Aorta (tissue), 5 donors: ENCODE data around the gene IGHMBP2. TPM values are rescaled to one million over a fixed set of nuclear protein-coding genes. Genes with fewer than 3 reads are reported as not detected.
A peak's percentile ranks its signal among the peaks of the same experiment; 100 is the strongest.
"Not testable (repeated sequence)": the region's sequence is repeated elsewhere in the genome, so short reads cannot be mapped to it uniquely, and the experiment has no call there.

ENCODE experiments used
- ATAC-seq: fragments of 200-7000 bp; cut with Tn5 transposase; one replicate; pipeline ENCODE4 v1.9.1; 2022; ENCODE audit warnings: moderate library complexity; ENCODE audit not compliant: low FRiP score
- DNase-seq, 2 donors: peaks; one replicate each; pipeline ENCODE4 v3.0.0-alpha.2; 2020
- H3K27ac ChIP-seq, 2 donors: one replicate each; pipeline ENCODE4 v1.5.1; 2013; ENCODE audit warnings: low read length in 2 of 2, mild to moderate bottlenecking in 2 of 2, moderate library complexity in 2 of 2, control low read depth in 1 of 2, inconsistent platforms in 1 of 2, low read depth in 1 of 2
- H3K27me3 ChIP-seq, 2 donors: one replicate each; pipeline ENCODE4 v1.6.1; 2013; ENCODE audit warnings: control low read depth in 1 of 2, low read length in 1 of 2, mild to moderate bottlenecking in 1 of 2, moderate library complexity in 1 of 2; ENCODE audit not compliant: insufficient read depth in 2 of 2, control insufficient read depth in 1 of 2
- H3K36me3 ChIP-seq, 2 donors: one replicate each; pipeline ENCODE4 v1.6.1; 2013; ENCODE audit warnings: control low read depth in 1 of 2, low read length in 1 of 2, mild to moderate bottlenecking in 1 of 2; ENCODE audit not compliant: insufficient read depth in 2 of 2, control insufficient read depth in 1 of 2
- H3K4me1 ChIP-seq, 2 donors: one replicate each; pipeline ENCODE4 v1.6.1; 2013; ENCODE audit warnings: low read length in 2 of 2, control low read depth in 1 of 2, mild to moderate bottlenecking in 1 of 2, moderate library complexity in 1 of 2; ENCODE audit not compliant: insufficient read depth in 2 of 2, control insufficient read depth in 1 of 2
- H3K4me3 ChIP-seq, 2 donors: one replicate each; pipeline ENCODE4 v1.5.1; 2013; ENCODE audit warnings: low read length in 2 of 2, control low read depth in 1 of 2, mild to moderate bottlenecking in 1 of 2
- H3K9me3 ChIP-seq: one replicate; pipeline ENCODE4 v1.6.1; 2013; ENCODE audit warnings: mild to moderate bottlenecking, low read length; ENCODE audit not compliant: control insufficient read depth
- WGBS, 2 donors: extraction: QIAGEN DNeasy Blood & Tissue Kit; methylation state at CpG; one replicate each; pipeline ENCODE4 v1.1.7; 2013; 5-methylcytosine and 5-hydroxymethylcytosine counted together
- intact Hi-C, 2 donors: fragments of 100-400 bp; cut with DNase I; formaldehyde crosslinking; loops; one replicate each; pipeline versions ENCODE4 v1.14.2 to v1.15.0; 2022
- long read RNA-seq, 2 donors: library from polyadenylated mRNA; unstranded; transcript quantifications; one replicate each; pipeline ENCODE4 v2.0.0, GENCODE V29; 2020 to 2021
- polyA plus RNA-seq, 2 donors: library from polyadenylated mRNA; stranded (reverse); fragments of 200-250 nt; gene quantifications; one replicate each; pipeline ENCODE4 v1.2.3, GENCODE V29; 2013
- total RNA-seq, 2 donors: library from RNA; stranded (reverse); fragmentation: NEBNext Ultra II Directional; extraction: Animal tissue kit (Norgen Biotek cat#: 25700); gene quantifications; one replicate each; pipeline ENCODE4 v1.2.1, GENCODE V29; 2021
- donor health status: healthy with polysubstance abuse.
- donor health status: Bipolar disorder and iron deficiency.
- donor health status: DM: no; HTN: no; CAD: no.
- donor health status: DM: no; HTN: no; CAD: no.
- donor health status: DM: yes; HTN: yes; CAD: no.

IGHMBP2 gene
- total RNA-seq (10 to 100 TPM; 24.6 to 33.6 TPM), polyA plus RNA-seq (10 to 100 TPM in 1 of 2 donors, 1 to 10 TPM in 1; 5.6 to 64.7 TPM)
- long read RNA-seq, donor 1, partial matches to known transcripts = 105 of 129 reads
- long read RNA-seq, donor 1, other reads (novel, unspliced or antisense) = 18 of 129 reads
- long read RNA-seq, donor 2, partial matches to known transcripts = 16 of 34 reads
- long read RNA-seq, donor 2, other reads (novel, unspliced or antisense) = 15 of 34 reads

DNA sequence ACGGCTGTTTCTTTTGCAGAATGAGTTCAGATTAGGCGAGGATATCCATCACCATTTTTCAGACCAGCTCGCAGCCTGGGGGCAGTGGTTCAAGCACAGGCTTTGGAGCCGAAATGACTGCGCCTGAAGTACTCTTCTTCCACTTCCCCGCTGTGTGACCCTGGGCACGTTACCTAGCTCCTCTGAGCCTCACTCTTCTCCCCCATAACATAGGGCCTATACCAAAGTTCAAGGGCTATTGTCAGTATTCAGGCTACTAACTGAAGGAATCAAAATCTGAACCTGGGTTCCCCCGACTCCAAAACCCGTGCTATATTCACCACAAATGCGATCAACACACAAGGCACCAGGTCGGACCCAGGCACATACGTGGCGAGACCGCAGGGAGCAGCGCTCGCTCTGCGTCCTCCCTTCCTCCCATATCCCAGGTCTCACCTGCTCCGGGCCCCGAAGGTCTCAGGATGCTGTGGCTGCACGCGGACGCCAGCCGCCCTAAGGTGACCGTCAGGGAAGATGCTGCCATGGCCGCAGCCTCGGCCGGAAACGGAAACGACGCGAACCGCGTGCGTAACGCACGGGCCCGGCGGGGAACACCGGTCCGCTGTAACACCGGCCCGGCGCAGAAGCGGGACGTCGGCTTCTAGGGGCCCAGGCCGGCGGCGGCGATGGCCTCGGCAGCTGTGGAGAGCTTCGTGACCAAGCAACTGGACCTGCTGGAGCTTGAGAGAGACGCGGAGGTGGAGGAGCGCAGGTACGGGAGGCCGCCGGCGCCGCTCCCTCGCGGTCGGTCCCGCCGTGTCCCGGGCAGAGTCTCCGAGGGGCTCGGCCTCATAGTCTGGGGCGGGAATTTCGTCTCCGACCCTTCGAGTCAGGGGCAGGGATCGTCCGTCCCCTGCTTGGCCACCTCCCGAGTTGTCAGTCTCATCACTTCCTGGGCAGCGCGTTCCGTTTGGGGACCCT is at the start of gene IGHMBP2, which contains the start of gene MRPL21:
Gene IGHMBP2, plus strand, starts transcription at position 604 of the 960 bp plus-strand sequence. Its CDS starts 62 bp downstream, at position 666.
Gene MRPL21, minus strand, starts transcription at position 545 of the 960 bp plus-strand sequence. Its CDS starts 22 bp downstream, at position 523.
- Histone ChIP-seq H3K27ac (peak within 1 kb of the TSS; percentile 0 to 4), H3K4me3 (peak within 1 kb of the TSS; percentile 7 to 79), H3K36me3 (peaks cover 0 to 7% of the 10 kb centered on the region in 2 donors), H3K9me3 (no peaks in the 10 kb centered on the region), H3K4me1 (no peaks in the 10 kb centered on the region), H3K27me3 (no peaks in the 10 kb centered on the region)
- WGBS, 2 donors = 0% methylated on average over 67 to 78 of the region's 78 CpGs
- DNase-seq = peak; percentile 88 to 95
- intact Hi-C loops = loop anchor here in 1 of 2 donors (5.0 to 10.0 kb wide), 2 partner anchors 144 to 181 kb away; partner anchors contain the start of gene TPCN2
- peak; percentile 98 for ATAC-seq

DNA sequence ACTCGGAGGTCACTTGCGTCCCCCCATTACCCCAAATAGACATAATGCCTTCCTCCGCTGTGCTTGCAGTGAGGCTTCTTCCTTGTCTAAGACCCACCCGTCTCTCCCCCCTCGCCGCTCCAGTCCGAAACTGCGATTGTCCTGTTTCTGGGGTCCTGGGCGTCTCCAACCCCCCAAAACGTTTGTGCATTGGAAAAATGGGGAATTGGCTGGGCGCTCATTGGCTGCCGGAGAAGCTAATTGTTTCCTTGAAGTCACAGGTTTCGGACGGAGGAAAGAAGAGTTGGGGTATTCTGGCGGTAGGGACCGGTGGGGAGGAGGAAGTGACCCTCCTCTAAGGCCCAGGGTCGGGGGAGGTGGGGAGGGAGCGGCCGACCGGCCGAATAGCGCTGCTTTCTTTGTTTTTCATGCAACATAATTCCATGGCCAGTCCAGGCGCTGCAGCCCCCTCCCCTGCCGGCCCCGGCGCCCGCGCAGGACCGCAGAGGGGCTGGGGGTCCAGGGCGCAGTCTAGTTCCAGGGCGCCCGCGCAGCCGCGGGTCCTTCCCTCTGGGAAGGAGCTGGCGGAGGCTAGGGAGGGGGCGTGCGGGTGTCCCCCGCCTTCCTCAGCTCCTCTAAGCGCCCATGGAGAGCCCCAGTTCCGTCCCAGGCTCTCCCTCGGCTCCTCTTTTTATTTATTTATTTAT is 49.3 kb upstream of the IGHMBP2 start:
- WGBS, 2 donors = 22% methylated on average over 41 to 42 of the region's 42 CpGs
- intact Hi-C loops = no loop called here

DNA sequence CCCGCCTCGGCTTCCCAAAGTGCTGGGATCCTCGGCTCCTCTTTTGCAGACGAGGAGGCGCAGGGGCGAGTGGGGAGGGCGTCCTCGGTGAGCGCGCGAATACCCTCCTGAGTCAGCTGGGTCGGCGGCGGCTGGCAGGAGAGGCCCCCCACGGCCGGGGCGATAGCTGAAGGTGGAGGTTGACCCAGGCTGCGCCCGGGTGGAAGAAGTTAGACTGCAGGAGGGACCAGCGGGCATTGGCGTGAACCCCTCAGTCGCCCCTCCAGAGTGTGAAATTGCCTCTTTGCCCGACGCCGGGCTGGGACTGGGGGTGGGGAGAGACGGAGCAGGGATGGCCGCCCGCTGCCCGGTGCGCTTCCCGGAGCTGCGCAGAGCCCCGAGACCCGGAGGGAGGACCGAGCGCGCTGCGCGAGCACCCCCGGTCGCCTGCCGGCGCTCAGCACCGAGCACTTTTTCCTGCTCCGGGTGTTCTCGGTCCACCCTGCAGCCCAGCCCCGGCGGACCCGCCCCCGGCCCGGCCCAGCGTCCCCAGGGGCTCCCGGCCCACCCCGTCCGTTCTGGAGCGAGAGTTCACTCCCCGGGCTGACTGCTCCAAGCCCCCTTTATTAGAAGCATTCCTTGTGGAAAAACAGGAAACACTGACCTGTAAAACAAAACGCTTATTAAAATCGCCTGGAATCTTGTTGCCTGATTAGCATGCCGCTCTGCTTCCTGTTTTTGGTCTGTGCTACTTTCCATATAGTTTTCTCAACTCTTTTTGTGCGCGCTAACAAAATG is 48.3 kb upstream of the IGHMBP2 start:
- peak; percentile 83 for DNase-seq

More for the DNA sequence above, 49.3 kb upstream of the IGHMBP2 start:
- H3K4me3 ChIP-seq = no peak overlapping the region
- ATAC-seq (no peak), DNase-seq (no peak)
- H3K36me3 ChIP-seq = no peaks in the 10 kb centered on the region
- H3K27me3 ChIP-seq = no peaks in the 10 kb centered on the region
- no peaks in the 10 kb centered on the region for H3K9me3 ChIP-seq
- no peak overlapping the region for H3K27ac ChIP-seq
- no peaks in the 10 kb centered on the region for H3K4me1 ChIP-seq

DNA sequence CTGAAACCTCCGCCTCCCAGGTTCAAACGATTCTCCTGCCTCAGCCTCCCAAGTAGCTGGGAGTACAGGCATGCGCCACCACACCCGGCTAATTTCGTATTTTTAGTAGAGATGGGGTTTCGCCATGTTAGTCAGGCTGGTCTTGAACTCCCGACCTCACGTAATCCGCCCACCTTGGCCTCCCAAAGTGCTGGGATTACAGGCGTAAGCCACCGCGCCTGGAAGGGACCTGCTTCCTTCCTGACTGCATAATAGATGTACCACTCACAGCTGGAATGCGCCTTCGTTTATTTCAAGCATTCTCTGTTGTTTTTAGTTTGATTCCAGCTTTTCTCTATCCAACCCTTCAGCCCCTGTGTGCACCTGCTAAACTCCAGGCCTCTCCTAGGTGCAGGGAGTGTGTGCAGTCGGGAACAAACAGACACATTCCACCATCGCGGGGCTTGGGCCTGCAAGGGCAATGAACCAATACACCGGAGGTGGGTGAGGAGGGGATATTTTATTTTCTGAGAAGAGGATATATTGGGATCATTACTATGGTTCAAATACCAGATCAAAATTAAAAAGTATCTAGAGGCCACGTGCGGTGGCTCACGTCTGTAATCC is 47.2 kb upstream of the IGHMBP2 start:
- H3K4me3 ChIP-seq, intact Hi-C loops, H3K4me1 ChIP-seq, ATAC-seq, H3K36me3 ChIP-seq, DNase-seq, H3K27ac ChIP-seq, H3K27me3 ChIP-seq, H3K9me3 ChIP-seq: not testable (repeated sequence)
- WGBS, 2 donors = 90 to 91% methylated on average over 21 of the region's 21 CpGs

More for the DNA sequence above, 48.3 kb upstream of the IGHMBP2 start:
- peak; percentile 74 for ATAC-seq
- Histone ChIP-seq H3K27me3 (no peaks in the 10 kb centered on the region), H3K4me3 (peak overlapping the region; percentile 19 to 29), H3K36me3 (no peaks in the 10 kb centered on the region), H3K4me1 (no peaks in the 10 kb centered on the region), H3K9me3 (no peaks in the 10 kb centered on the region), H3K27ac (no peak overlapping the region)
- 5 to 7% methylated on average over 50 to 62 of the region's 62 CpGs for WGBS, 2 donors
- intact Hi-C loops = no loop called here

DNA sequence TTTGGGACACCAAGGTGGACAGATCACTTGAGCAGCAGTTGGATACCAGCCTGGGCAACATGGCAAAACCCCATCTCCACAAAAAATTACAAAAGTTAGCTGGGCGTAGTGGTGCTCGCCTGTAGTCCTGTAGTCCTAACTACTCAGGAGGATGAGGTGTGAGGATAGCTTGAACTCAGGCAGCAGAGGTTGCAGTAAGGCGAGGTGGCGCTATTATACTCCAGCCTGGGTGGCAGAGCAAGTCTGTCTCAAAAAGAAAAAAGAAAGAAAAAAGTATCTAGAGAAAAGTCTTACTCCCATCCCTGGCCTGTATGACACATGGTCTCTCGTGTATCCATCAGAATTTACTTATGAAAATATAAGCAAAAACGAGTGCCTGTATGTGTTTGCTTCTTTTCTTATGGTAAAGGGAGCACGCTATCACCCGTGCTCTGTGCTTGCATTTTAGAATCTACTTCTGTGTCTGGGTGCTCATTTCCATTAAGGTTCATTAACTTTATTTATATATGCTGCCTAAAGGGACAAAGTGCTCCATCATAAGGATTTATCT is 46.6 kb upstream of the IGHMBP2 start:
- Histone ChIP-seq H3K4me3 (no peak overlapping the region), H3K36me3 (no peaks in the 10 kb centered on the region), H3K27me3 (no peaks in the 10 kb centered on the region), H3K9me3 (no peaks in the 10 kb centered on the region), H3K27ac (no peak overlapping the region), H3K4me1 (no peaks in the 10 kb centered on the region)
- ATAC-seq = no peak
- DNase-seq = no peak
- intact Hi-C loops = no loop called here
- WGBS, 2 donors = 84% methylated on average over 8 of the region's 8 CpGs

DNA sequence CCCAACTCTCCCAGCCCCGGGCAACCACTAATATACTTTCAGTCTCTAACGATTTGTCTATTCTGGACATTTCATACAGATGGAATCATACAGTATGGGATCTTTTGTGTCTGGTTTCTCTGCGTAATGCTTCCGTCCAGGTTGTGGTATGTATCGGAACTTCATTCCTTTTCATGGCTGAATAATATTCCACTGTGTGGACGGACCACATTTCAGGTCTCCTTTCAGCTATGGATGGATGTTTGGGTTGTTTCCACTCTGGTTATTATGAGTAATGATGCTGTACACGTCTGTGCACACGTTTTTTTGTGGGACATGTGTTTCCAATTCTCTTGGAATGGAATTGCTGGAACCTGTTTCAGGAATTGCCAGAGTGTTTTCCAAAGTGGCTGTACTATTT is 44.6 kb upstream of the IGHMBP2 start:
- intact Hi-C loops = no loop called here
- Histone ChIP-seq H3K9me3 (no peaks in the 10 kb centered on the region), H3K27ac (no peak overlapping the region), H3K4me3 (no peak overlapping the region), H3K27me3 (no peaks in the 10 kb centered on the region), H3K4me1 (no peaks in the 10 kb centered on the region), H3K36me3 (no peaks in the 10 kb centered on the region)
- DNase-seq (no peak), ATAC-seq (no peak)
- WGBS, 2 donors = 72 to 74% methylated on average over 8 of the region's 8 CpGs

DNA sequence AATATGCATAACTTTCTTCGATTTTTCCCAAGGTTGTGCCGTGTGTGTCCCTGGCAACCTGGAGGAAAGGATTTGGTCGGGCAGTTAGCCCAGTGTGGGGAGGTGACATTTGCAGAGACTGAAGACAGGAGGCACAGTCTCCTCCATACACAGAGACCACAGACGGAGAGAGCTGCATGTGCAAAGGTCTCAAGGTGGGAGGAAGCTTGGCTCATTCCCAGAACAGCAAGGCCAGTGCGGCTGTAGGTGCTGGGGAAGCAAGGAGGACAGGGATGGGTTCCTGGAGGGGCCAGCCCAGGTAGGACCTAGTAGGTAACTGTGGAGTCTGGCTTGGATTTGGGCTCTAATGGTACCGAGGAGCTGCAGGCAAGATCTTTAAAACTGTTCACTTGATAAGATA is 41.3 kb upstream of the IGHMBP2 start:
- Histone ChIP-seq H3K27me3 (no peaks in the 10 kb centered on the region), H3K9me3 (no peaks in the 10 kb centered on the region), H3K36me3 (no peaks in the 10 kb centered on the region), H3K27ac (no peak overlapping the region), H3K4me3 (no peak overlapping the region), H3K4me1 (no peaks in the 10 kb centered on the region)
- WGBS, 2 donors = 83% methylated on average over 6 of the region's 6 CpGs
- no peak for DNase-seq
- no peak for ATAC-seq
- intact Hi-C loops = no loop called here
